ENCODE data around the gene STK32B.

Gene STK32B

DNA sequence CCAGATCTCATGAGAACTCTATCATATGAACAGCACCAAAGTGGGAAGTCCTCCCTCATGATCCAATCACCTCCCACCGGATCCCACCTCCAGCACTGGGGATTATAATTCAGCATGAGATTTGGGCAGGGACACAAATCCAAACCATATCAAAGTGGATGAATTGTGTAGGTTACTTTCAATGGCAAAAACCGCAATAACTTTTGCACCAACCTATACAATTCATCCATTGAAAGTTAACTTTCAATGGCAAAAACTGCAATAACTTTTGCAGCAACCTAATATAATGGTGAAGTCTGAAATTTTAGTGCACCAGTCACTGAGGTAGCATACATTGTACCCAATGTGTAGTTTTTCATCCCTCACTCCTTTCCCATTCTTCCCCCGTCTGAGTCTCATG, 16.6 kb downstream of the STK32B start:
- DNase-seq: no peak
- no peak for TF ChIP-seq POLR2A (IDR thresholded peaks at IDR 0.05; ENCODE audit: low read length)
- TF ChIP-seq GATA1 (IDR thresholded peaks at IDR 0.05; ENCODE audit: low read depth, low read length): no peak

- TF ChIP-seq POLR2A (IDR thresholded peaks at IDR 0.05; ENCODE audit: low read length) (no peak), GATA1 (IDR thresholded peaks at IDR 0.05; ENCODE audit: low read depth, low read length) (no peak)
- no peak for DNase-seq
Measured at GRCh38 chr4:5069901-5070300, 18.6 kb downstream of the STK32B start.

DNA sequence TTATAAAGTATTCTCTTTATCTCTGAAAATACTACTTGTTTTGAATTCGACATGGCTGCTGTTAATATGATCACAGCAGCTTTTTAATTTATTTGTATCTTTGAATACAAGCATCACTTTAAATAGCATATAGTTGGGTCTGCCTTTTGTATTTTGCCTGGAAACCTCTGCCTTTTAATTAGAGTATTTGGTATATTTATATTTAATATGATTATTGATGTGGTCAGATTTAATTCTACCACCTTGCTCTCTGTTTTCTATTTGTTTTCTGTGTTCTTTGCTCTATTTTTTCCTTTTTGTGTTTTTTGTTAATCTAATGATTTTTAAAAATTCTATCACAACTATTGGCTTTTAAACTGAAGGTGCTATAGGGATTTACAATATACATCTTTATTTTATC, 21.7 kb downstream of the STK32B start:
- TF ChIP-seq POLR2A (IDR thresholded peaks at IDR 0.05; ENCODE audit: low read length): no peak
- TF ChIP-seq GATA1 (IDR thresholded peaks at IDR 0.05; ENCODE audit: low read depth, low read length): no peak
- DNase-seq: no peak

DNA sequence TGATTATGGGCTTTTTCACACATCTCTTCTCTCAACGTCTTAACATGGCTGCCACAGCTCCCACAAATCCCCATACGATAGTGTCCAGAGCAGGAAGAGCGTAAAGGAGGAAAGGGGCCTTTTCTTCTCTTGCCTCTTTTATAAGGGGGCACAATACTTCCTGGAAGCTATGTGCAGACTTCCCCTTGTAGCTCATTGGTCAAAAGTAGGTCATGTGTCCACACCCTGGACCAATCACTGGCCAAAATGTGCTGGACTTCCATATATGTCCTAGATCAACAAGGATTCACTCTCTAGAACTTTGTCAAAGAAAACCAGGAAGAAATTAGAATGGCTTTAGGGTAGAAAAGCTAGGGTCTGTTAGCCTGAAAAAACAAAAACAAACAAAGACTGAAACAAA, 26.7 kb downstream of the STK32B start:
- no peak for DNase-seq
- no peak for TF ChIP-seq POLR2A (IDR thresholded peaks at IDR 0.05; ENCODE audit: low read length)
- TF ChIP-seq GATA1 (IDR thresholded peaks at IDR 0.05; ENCODE audit: low read depth, low read length): no peak

DNA sequence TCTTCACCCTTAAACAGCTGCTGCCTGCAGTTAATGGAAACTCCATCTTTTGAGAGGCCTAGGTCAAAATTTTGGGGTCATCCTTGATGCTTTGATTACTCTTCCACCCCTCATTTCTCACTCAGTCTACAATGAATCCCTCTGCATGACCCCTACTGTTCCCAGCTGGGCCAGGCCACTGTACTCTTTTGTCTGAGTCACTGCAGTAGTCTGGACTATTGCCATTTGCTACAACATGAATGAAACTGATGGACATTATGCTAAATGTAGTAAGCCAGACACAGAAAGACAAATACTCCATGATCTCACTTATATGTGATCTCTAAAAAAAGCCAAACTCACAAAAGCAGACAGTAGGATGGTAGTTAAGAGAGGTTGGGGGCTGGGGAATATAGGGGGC, 28.3 kb downstream of the STK32B start:
- TF ChIP-seq GATA1 (IDR thresholded peaks at IDR 0.05; ENCODE audit: low read depth, low read length) (no peak), POLR2A (IDR thresholded peaks at IDR 0.05; ENCODE audit: low read length) (no peak)
- no peak for DNase-seq

DNA sequence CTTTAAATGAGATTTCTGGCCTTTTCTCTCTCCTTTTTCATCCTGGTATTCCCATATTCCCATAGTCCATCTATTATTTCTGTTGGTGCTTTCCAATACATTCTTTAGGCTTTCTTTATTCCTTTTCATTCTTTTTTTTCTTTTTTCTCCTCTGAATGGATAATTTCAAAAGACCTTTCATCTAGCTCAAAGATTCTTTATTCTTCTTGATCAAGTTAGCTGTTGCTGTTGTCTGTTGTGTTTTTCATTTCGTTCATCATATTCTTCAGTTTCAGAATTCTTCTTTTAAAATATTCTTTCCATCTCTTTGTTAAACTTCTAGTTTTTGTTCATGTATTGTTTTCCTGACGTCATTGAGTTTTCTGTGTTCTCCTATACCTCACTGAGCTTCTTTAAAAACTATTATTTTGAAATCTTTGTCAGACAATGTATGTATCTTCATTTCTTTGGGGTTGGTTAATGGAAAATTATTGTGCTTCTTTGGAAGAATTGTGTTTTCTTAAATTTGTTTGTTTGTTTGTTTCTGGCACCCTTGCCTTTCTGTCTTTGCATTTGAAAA, 30.2 kb downstream of the STK32B start:
- DNase-seq: no peak
- no peak for TF ChIP-seq POLR2A (IDR thresholded peaks at IDR 0.05; ENCODE audit: low read length)
- TF ChIP-seq GATA1 (IDR thresholded peaks at IDR 0.05; ENCODE audit: low read depth, low read length): no peak

GRCh38 chr4:5082376-5082775, 31.1 kb downstream of the STK32B start:
- DNase-seq: no peak
- TF ChIP-seq GATA1 (IDR thresholded peaks at IDR 0.05; ENCODE audit: low read depth, low read length) (no peak), POLR2A (IDR thresholded peaks at IDR 0.05; ENCODE audit: low read length) (no peak)

DNA sequence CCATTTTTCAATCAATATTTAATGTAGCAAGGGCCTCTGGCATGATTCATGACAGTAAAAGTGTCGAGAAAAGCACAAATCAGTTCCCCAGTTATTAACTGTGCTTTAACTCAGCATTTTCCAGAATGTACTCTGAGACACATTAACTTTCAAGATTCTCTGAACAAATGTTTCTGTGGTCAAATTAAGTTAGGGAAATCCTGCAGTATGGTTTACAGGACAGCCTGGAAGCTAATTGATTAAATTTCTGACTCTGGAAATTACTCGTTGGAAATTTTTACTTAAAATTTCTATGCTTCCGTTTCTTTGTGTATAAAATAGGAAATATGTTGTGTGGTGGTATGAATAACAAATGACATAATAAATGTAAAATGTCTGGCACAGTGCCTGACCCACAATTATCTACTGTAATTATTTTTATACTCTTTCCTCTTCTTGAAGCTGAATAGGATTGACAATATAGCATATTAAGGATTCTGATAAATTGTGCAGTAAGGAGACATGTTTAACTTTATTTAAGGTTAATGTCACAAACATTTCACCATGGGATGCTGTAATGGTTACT, 33.7 kb downstream of the STK32B start:
- DNase-seq: no peak
- TF ChIP-seq GATA1 (IDR thresholded peaks at IDR 0.05; ENCODE audit: low read depth, low read length): no peak
- no peak for TF ChIP-seq POLR2A (IDR thresholded peaks at IDR 0.05; ENCODE audit: low read length)

- DNase-seq: no peak
- TF ChIP-seq POLR2A (IDR thresholded peaks at IDR 0.05; ENCODE audit: low read length) (no peak), GATA1 (IDR thresholded peaks at IDR 0.05; ENCODE audit: low read depth, low read length) (no peak)
Measured at GRCh38 chr4:5086535-5086934, 35.3 kb downstream of the STK32B start.

DNA sequence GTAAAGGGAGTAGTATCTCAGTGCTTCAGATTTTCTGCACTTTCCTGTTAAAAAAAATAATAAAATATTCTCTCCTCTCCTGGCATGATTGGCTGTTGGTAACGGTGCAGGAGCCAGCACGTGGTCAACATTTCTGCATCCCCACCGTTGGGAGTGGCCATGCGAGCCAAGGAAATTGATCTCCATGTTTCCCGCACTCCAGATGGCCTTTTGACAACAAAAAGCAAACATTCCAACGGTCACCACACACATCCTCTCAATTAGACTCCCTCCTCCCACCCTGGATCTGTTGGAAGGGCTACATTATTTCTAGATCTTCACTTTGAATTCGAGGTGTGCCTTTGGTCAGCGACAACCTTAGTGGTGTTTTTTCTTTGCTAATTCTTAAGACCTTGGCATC, 45.0 kb downstream of the STK32B start:
- TF ChIP-seq POLR2A (IDR thresholded peaks at IDR 0.05; ENCODE audit: low read length) (no peak), GATA1 (IDR thresholded peaks at IDR 0.05; ENCODE audit: low read depth, low read length) (no peak)
- DNase-seq: no peak

DNA sequence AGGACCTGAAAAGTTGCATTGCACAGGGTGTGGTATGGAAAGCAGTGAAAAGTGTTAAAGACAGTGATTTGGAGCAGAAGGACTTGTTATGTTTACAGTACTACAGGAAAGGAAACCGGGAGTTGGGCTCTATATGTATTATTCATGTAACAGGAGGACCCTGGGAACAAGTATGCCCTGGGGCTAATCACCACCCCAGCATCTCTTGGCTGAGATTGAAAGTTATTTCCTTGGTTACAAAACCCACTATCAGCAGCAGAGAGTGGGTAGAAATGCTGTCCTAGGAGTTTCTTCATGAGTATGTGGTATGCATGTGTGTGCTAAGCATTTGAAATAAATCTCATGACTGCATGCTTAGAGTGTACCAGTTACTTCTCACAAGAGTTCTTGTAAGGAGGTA, 46.9 kb downstream of the STK32B start:
- DNase-seq: no peak
- TF ChIP-seq POLR2A (IDR thresholded peaks at IDR 0.05; ENCODE audit: low read length) (no peak), GATA1 (IDR thresholded peaks at IDR 0.05; ENCODE audit: low read depth, low read length) (no peak)

DNA sequence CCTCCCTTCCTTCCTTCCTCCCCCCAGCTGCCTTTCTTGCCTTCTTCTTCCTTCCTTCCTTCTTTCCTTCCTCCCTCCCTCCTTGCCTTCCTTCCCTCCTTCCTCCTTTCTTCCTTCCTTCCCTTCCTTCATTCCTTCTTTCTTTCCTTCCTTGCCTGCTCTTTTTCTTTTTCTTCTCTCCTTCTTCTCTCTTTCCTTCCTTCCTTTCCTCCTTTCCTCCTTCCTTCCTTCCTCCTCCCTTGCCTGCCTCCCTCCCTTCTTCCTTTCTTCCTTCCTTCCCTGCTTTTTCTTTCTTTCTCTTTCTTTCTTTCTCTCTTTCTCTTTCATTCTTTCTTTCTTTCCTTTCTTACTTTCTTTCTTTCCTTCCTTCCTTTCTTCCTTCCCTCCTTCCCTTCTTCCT, 49.1 kb downstream of the STK32B start:
- no peak for TF ChIP-seq POLR2A (IDR thresholded peaks at IDR 0.05; ENCODE audit: low read length)
- TF ChIP-seq GATA1 (IDR thresholded peaks at IDR 0.05; ENCODE audit: low read depth, low read length): no peak
- no peak for DNase-seq

GRCh38 chr4:5100986-5101385, 49.7 kb downstream of the STK32B start:
- TF ChIP-seq POLR2A (IDR thresholded peaks at IDR 0.05; ENCODE audit: low read length) (no peak), GATA1 (IDR thresholded peaks at IDR 0.05; ENCODE audit: low read depth, low read length) (no peak)
- DNase-seq: no peak

DNA sequence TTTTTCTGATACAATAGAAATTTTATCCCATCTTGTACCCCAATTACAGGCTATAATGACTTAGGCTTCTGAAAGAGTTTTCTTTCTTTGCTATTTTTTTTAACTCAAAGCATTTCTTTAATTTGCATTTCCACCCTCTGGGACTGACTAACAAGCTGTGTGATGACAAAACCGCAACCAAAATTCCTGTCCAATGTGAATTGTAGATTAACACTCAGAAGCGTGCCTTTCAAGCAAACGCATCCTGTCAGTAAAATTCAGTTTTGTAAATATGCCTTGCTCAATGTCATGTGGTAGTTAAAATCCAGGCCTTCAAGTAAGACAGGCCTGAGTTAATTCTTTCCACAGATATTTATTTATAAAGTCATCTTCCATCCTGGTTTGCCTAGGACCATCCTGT, 50.3 kb downstream of the STK32B start:
- TF ChIP-seq POLR2A (IDR thresholded peaks at IDR 0.05; ENCODE audit: low read length): no peak
- no peak for TF ChIP-seq GATA1 (IDR thresholded peaks at IDR 0.05; ENCODE audit: low read depth, low read length)
- DNase-seq: no peak

DNA sequence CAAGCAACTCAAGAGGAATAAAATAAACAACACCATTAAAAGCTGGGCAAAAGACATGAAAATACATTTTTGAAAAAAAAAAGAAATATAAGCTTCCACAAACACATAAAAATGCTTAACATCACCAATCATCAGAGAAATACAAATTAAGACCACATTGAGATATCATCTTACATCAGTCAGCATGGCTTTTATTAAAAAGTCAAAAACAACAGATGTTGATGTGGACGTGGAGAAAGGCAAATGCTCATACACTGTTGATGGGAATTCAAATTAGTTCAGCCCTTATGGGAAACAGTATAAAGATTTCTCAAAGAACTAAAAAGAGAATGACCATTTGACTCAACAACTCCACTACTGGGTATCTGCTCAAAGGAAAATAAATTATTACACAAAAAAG, 59.6 kb downstream of the STK32B start:
- no peak for DNase-seq
- TF ChIP-seq POLR2A (IDR thresholded peaks at IDR 0.05; ENCODE audit: low read length): no peak
- no peak for TF ChIP-seq GATA1 (IDR thresholded peaks at IDR 0.05; ENCODE audit: low read depth, low read length)
